A673 (cell line): ENCODE data around the gene KCTD4.

ENCODE experiments used
- EZH2 ChIP-seq: fragments of 200-600 bp; sonication (generic); IDR thresholded peaks from 2 replicates; pipeline ENCODE4 v1.6.1; 2017; ENCODE audit warnings: borderline replicate concordance, low read depth, mild to moderate bottlenecking, mixed read lengths, antibody characterized with exemption, low read length; ENCODE audit not compliant: poor library complexity, severe bottlenecking
- TF ChIP-seq, protein P1 (sequence below): fragments of 300-800, 200-600 bp; sonication (generic); conservative IDR thresholded peaks from 2 replicates; pipeline ENCODE4 v1.5.1; 2017; ENCODE audit warnings: low read depth, mild to moderate bottlenecking, antibody characterized with exemption, low read length, moderate library complexity, mixed read lengths

DNA sequence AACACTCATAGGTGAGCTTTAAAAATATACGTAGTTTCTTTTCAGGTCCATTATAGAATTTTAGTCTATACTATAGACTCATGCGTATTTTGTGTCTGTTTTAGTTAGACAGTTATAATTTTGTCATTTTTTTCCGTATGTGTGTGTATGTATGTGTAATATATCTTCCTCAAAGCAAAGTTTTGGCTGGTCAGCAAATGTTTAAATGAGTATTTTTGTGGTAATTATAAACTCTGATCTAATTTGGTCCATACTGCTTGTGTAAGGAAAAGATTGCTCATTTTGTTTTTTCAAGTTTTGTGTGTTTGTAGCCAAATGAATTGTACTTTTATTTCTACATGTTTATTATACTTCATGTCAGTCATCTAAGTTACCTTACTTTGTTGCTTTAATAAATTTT lies 20.5 kb downstream of the KCTD4 start:
- TF ChIP-seq, protein P1, sequence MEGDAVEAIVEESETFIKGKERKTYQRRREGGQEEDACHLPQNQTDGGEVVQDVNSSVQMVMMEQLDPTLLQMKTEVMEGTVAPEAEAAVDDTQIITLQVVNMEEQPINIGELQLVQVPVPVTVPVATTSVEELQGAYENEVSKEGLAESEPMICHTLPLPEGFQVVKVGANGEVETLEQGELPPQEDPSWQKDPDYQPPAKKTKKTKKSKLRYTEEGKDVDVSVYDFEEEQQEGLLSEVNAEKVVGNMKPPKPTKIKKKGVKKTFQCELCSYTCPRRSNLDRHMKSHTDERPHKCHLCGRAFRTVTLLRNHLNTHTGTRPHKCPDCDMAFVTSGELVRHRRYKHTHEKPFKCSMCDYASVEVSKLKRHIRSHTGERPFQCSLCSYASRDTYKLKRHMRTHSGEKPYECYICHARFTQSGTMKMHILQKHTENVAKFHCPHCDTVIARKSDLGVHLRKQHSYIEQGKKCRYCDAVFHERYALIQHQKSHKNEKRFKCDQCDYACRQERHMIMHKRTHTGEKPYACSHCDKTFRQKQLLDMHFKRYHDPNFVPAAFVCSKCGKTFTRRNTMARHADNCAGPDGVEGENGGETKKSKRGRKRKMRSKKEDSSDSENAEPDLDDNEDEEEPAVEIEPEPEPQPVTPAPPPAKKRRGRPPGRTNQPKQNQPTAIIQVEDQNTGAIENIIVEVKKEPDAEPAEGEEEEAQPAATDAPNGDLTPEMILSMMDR: no peak
- TF ChIP-seq EZH2: no peak
